ENCODE results near the gene TGIF1.
"Not testable (repeated sequence)": the region's sequence is repeated elsewhere in the genome, so short reads cannot be mapped to it uniquely, and the experiment has no call there.

Gene TGIF1

GRCh38 chr18:3457261-3457724 lies 7.3 kb downstream of the TGIF1 start:
- no peak for DNase-seq

- DNase-seq, result no peak
These were observed 8.4 kb downstream of the TGIF1 start for GRCh38 chr18:3458378-3458777.

GRCh38 chr18:3458952-3459853 lies 9.2 kb downstream of the TGIF1 start:
- DNase-seq, result no peak

GRCh38 chr18:3460823-3461398 lies 10.9 kb downstream of the TGIF1 start:
- no peak for DNase-seq

GRCh38 chr18:3461704-3462103 lies 11.7 kb downstream of the TGIF1 start:
- no peak for DNase-seq

- no peak for DNase-seq
These were observed 13.1 kb downstream of the TGIF1 start for GRCh38 chr18:3463051-3463450.

GRCh38 chr18:3466045-3466444 lies 16.1 kb downstream of the TGIF1 start:
- no peak for DNase-seq

- no peak for DNase-seq
These were observed 16.9 kb downstream of the TGIF1 start for GRCh38 chr18:3466872-3467271.

- no peak for DNase-seq
These were observed 18.2 kb downstream of the TGIF1 start for GRCh38 chr18:3468066-3468705.

- DNase-seq, result no peak
These were observed 18.9 kb downstream of the TGIF1 start for GRCh38 chr18:3468833-3469232.

GRCh38 chr18:3471141-3471648 lies 21.2 kb downstream of the TGIF1 start:
- no peak for DNase-seq

- DNase-seq, result not testable (repeated sequence)
These were observed 22.1 kb downstream of the TGIF1 start for GRCh38 chr18:3472121-3472520.

- no peak for DNase-seq
These were observed 22.9 kb downstream of the TGIF1 start for GRCh38 chr18:3472681-3473544.

- no peak for DNase-seq
These were observed 28.4 kb downstream of the TGIF1 start for GRCh38 chr18:3478262-3478978.

- DNase-seq, result no peak
These were observed 30.1 kb downstream of the TGIF1 start for GRCh38 chr18:3479978-3480509.

GRCh38 chr18:3480827-3481573 lies 31.0 kb downstream of the TGIF1 start:
- no peak for DNase-seq

- no peak for DNase-seq
These were observed 31.8 kb downstream of the TGIF1 start for GRCh38 chr18:3481696-3482210.

GRCh38 chr18:3482258-3482657 lies 32.3 kb downstream of the TGIF1 start:
- DNase-seq, result no peak

- no peak for DNase-seq
These were observed 35.5 kb downstream of the TGIF1 start for GRCh38 chr18:3485153-3486149.

Data from NCI-H1417 treated with DMSO at 0.1 percent for 48 hours (cell line).